ENCODE data around the gene LIPK.
A peak's percentile ranks its signal among the peaks of the same experiment; 100 is the strongest.
"Not testable (repeated sequence)": the region's sequence is repeated elsewhere in the genome, so short reads cannot be mapped to it uniquely, and the experiment has no call there.

LIPK gene, protein sequence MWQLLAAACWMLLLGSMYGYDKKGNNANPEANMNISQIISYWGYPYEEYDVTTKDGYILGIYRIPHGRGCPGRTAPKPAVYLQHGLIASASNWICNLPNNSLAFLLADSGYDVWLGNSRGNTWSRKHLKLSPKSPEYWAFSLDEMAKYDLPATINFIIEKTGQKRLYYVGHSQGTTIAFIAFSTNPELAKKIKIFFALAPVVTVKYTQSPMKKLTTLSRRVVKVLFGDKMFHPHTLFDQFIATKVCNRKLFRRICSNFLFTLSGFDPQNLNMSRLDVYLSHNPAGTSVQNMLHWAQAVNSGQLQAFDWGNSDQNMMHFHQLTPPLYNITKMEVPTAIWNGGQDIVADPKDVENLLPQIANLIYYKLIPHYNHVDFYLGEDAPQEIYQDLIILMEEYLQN

GRCh38 chr10:88705958-88706357 is at the start of gene LIPK:
Gene LIPK, plus strand, starts transcription at chr10:88706249. Its CDS starts 18,295 bp downstream, at chr10:88724544.
- DNase-seq, result no peak

- DNase-seq, result no peak
Observed at GRCh38 chr10:88657901-88658300, 48.1 kb upstream of the LIPK start.

- no peak for DNase-seq
Observed at GRCh38 chr10:88659725-88660597, 46.1 kb upstream of the LIPK start.

DNA sequence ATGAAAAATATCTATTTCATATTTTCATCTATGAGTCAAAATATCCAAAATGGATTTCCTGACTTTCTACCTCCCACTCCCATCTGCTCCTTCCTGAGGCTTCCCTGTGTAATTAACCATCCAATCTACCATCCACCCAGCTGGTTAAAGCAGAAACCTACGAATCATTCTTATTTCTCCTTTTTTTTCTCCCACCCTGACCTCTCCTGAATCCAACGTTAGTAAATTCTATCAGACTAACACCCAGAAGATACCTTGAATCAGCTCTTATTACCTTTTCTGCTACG is 45.5 kb upstream of the LIPK start:
- DNase-seq, result no peak

DNA sequence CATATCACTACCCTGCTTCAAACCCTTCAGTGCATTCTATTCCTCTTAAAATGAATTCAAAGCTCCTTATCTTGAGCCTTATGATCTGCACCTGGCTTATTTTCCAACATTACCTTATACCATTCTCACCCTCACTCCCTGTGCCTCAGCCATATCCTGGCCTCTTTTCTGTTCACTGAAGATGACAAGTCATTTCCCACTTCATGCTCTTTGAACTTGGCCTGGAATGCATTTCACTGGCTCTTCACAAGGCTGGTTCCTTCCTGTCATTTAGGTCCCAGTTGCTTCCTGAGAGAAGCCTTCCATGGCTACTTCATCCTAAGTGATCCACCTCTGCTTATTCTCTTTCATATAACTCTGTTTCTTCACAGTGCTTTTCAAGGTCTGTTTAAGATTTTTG is 45.0 kb upstream of the LIPK start:
- no peak for DNase-seq

GRCh38 chr10:88661577-88661976 is 44.5 kb upstream of the LIPK start:
- no peak for DNase-seq

GRCh38 chr10:88663153-88663552 is 42.9 kb upstream of the LIPK start:
- not testable (repeated sequence) for DNase-seq

GRCh38 chr10:88664142-88664541 is 41.9 kb upstream of the LIPK start, which contains the start of gene LIPF:
Gene LIPF, plus strand, starts transcription at chr10:88664442. Its CDS starts 2,856 bp downstream, at chr10:88667298.
- no peak for DNase-seq

- DNase-seq, result no peak
Observed at GRCh38 chr10:88668465-88668864, 37.6 kb upstream of the LIPK start.

DNA sequence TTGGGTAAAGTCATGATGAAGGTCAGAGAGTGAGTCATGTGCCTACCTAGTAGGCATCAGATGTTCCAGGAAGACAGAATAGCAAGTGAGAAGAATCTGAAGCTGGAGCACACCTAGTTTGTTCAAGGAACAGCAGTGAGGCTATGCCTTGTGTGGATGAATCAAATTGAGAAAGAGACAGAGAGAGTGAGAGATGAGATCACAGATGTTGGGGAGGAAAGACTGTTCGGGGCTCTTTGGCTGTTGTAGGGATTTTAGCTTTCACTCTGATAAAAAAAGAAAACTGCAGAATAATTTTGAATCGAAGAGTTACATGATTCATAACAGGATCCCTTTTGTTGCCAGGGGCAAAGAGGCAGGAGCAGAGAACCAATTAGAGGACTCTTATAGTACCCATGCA is 35.6 kb upstream of the LIPK start:
- DNase-seq, result peak; percentile 22

- no peak for DNase-seq
Observed at GRCh38 chr10:88672041-88672440, 34.0 kb upstream of the LIPK start.

DNA sequence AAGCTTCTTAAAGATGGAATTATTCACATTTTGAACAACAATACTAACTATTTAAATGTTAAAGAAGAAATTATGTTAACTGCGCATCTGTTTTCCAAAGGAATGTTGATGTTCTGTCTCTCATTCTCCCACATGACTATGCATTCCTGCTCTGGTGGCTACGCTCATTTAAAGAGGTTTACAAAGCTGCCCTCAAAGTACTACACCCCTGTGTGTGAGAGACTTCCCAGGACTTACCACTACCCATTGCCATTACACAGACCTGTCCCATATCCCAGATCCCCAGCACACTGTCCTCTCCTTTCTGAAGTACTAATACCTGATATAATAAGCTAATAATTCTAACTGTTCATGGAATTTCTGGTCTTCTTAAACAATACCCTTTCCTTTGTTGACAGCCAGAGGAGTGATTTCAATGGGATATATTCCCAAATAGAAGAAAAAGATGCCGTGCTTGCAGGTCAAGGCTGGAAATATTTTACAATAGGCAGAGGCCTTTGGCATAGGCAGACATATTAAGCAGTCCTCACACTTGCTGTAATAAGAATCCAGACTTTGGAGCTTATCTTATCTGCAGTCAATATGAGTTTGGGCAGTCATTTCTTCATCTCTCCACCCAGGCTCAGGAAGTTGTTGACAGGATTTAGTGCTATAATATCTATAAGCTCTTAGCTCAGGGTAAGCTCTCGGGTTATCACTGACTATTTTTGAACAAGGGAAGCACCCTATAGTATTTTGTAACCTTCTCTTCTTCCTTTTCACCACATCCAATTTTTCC is 29.6 kb upstream of the LIPK start:
- no peak for DNase-seq

DNA sequence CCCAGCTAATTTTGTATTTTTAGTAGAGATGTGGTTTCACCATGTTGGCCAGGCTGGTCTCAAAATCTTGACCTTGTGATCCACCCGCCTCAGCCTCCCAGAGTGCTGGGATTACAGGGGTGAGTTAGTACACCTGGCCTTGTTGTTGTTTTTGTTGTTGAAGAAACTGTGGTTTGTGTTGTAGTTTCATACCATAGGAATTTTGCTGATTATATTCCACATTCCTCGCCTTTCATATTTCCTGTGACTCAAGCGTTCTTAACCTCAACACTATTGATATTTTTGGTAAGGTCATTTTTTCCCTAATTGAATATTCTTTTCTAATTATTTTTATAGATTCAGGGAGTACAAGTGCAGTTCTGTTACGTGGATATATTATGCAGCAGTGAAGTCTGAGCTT is 25.1 kb upstream of the LIPK start:
- no peak for DNase-seq

DNA sequence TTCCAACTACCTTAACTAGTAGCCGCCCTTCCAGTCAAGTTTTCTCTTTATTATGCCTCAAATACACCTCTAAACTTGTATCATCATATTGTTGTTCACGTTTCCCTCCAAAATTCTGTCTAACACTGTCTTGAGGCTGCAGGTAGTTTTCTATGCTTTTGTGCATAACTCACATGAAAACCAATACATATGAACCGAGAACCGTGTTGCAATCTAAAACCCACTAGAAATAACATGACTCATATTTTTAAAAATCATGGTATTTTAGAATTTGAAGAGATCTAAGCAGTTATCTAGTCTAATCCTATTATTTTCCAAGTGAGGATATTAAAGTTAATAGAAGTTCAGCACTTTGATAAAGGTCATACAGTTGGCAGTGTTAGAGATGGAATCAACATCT is 23.6 kb upstream of the LIPK start:
- no peak for DNase-seq

DNA sequence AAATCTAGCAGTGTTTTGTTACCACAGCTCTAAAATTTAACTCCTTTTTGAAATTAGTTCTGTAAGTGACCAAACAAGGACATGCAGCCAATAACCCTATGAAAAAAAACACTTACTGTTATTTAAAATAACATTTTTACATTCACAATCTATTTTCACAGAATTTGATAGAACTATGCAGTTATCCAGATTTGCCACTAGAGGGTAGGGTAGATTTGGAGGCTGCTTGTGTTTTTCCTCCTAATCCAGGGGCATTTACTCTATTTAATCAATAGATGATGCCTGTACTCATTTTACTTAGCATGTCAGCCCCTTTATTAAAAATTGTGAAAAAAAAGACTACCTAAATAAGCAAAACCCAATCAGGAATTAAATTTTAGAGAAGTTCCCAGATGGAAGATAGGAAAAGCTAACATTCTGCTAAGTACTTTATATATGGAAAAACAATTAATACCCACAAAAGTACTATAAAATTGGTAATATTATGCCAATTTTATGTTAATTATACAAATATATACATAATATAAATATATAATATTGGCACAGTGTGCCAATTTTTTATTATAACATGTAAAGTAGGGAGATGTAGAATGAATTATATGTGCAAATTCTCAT is 18.1 kb upstream of the LIPK start:
- DNase-seq, result no peak

DNA sequence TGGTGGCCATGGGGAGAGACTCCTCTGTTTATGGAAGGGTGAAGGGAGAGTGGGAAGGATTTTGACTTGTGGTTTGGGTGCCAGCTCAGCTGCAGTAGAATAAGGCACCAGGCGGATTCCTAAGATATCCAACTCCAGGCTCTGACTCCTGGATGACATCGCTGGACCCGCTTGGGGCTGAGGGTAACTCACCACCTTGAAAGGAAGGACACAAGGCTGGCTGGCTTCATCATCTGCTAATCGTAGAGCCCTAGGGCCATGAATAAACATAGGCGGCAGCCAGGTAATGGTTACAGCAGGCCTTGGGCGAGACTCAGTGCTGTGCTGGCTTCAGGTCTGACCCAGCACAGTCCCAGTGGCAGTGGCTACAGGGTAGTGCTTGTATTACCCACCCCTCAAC is 16.7 kb upstream of the LIPK start:
- DNase-seq, result no peak

- DNase-seq, result no peak
Observed at GRCh38 chr10:88693392-88694020, 12.5 kb upstream of the LIPK start.

- no peak for DNase-seq
Observed at GRCh38 chr10:88702848-88703597, 3.0 kb upstream of the LIPK start.

- DNase-seq, result peak; percentile 8
Observed at GRCh38 chr10:88707429-88708155, 1.5 kb downstream of the LIPK start.

- DNase-seq, result not testable (repeated sequence)
Observed at GRCh38 chr10:88709361-88709760, 3.3 kb downstream of the LIPK start.

DNA sequence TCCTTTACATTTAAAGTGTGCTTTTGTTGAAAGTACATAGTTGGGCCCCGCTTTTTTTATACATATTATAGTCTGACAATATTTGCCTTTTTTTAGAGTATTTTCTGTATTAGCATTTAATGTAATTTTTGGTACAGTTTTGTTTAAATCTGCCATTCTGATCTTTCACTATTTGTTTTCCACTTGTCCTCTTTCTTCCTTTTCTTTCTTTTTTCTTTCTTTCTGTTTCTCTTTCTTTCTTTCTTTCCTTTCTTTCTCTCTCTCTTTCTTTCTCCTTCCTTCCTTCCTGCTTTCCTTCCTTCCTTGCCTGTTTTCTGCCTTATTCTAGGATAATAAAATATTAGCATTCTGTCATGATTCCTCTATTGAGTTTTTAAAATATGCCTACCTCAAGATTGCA is 9.5 kb downstream of the LIPK start:
- no peak for DNase-seq
